Stimulated activated CD8-positive, alpha-beta memory T cell treated with anti-CD3 and anti-CD28 coated beads, Interleukin-4, amount 100 ng/mL, for 48 hours (primary cell): ENCODE measurements around the gene LEP.
"Not testable (repeated sequence)": the region's sequence is repeated elsewhere in the genome, so short reads cannot be mapped to it uniquely, and the experiment has no call there.

Source experiments
- DNase-seq: peaks from one replicate; pipeline ENCODE4 v3.0.0-alpha.2; 2020

LEP gene

GRCh38 chr7:128275681-128276080, 34.6 kb downstream of the LEP start:
- DNase-seq, result no peak

GRCh38 chr7:128278366-128278765, 37.3 kb downstream of the LEP start:
- no peak for DNase-seq

- no peak for DNase-seq
Measured at GRCh38 chr7:128279124-128279713, 38.1 kb downstream of the LEP start.

DNA sequence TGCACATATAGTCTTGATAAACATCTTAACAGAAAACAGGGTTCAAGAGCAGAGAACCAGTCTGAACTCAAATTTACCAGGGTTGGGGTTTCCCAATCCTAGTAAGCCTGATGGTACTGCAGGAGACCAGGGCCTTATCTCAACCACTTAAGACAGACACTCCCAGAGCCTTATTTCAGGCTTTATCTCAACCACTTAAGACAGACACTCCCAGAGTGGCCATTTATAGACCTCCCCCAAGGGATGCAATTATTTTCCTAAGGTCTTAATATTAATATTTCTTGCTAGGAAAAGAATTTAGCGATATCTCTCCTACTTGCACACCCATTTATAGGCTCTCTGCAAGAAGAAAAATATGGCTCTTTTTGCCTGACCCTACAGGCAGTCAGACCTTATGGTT, 39.4 kb downstream of the LEP start:
- DNase-seq, result not testable (repeated sequence)

DNA sequence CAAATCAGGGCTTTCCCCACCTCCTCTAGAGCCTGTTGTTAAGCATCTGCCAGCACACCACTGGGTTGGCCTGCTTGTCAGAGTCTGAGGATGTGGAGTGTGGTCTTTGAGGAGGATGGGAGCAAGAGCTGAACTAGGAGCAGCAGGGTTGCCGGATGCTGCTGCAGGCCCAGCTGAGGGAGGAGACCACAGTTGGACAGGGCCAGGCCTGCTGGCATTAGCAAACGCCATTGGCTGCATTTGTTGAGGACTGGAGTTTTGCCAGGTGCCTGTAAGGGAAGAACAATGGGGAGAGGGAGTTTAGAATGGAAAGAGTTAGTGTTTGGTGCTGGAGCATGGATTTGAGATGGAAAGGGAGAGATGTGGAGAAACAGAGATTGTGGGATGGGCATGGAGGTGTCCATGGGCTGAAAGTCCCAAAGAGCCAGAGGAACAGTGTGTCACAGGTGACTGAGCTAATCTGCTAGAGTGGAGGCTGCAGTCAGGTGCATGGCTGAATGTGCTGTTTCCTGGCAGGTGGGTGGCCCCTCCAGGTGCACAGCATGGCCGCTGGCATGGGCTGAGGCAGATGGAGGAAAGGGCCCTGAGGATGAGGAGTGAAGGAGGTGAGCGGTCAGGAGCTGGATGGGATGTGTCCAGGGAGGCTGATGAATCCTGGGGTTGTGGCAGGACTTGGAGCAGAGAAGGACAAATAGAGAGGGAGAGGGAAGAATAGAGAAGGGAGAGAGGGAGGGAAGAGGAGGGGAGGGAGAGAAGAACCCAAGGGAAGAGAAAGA, 40.7 kb downstream of the LEP start:
- no peak for DNase-seq

GRCh38 chr7:128284102-128284501, 43.0 kb downstream of the LEP start:
- DNase-seq, result no peak

DNA sequence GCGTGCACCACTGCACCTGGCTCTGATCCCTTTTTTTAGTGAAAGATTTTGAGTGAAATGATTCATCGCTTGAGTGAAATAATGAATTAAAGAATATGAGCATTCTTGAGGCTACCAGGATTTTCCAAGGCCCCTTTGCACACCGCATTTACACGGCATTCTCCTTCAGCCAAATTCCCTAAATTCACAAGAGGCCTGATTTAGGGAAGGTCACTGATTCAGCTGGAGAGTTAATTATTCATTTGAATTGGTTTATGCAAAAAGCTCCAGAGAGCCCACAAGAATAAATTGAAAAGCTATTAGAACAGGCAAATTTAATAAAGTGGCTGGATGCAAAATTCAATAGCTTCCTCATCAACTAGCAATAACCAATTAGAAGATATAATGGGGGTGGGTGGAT, 46.5 kb downstream of the LEP start:
- DNase-seq, result no peak

DNA sequence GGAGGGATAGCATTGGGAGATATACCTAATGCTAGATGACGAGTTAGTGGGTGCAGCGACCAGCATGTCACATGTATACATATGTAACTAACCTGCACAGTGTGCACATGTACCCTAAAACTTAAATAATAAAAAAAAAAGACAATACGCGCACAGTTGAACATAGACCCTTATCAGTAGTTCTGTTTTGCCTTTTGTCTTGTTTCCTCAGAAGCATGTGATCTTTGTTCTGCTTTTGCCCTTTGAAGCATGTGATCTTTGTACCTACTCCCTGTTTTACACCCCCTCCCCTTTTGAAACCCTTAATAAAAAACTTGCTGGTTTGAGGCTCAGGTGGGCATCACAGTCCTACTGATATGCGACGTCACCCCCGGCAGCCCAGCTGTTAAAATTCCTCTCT, 56.9 kb downstream of the LEP start:
- DNase-seq, result not testable (repeated sequence)

DNA sequence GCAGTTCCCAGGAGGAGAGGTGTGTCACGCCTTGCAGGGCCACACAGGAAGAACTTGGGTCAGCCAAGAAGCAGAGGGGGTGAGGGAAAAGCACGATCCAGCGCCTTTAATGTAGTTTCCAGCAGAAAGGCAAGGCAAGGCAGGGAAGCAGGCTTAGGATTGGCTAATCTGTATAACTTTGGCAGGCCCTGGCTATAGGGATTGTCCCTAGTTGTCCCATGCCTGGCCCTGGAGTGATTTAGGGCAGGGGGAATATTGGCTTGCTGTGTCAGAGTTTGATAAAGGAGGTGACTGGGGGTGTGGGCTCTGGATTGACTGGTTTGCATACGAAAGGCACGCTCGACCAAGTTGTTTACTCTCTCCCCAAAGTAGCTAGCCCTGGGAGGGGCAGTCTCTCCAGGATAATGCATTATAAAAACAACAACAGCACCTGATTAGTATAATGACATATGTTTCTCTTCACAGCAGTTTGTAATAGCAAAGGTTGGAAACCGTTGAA, 58.1 kb downstream of the LEP start:
- DNase-seq, result no peak

GRCh38 chr7:128302139-128302538, 61.1 kb downstream of the LEP start:
- no peak for DNase-seq

DNA sequence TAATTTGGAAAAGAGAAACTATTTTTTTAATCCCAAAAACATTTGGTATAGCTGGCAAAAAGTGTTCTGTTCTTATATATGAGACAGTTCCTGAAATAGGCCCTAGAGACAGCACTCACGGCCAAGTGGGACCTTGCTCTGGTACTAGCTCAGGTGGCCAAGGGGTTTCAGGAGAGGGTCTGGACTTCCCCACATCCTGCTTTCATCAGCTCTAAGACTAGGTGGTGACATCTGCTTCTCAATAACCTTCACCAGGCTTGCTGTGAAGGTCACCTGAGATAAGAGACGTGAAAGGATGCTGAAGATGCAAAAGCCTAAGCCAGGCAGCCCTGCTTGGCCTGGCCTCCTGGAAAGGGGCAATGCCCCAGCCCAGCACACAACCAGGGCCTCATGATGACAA, 62.1 kb downstream of the LEP start:
- DNase-seq, result no peak

- DNase-seq, result no peak
Measured at GRCh38 chr7:128303643-128304042, 62.6 kb downstream of the LEP start.

- DNase-seq, result no peak
Measured at GRCh38 chr7:128304212-128304611, 63.1 kb downstream of the LEP start.

DNA sequence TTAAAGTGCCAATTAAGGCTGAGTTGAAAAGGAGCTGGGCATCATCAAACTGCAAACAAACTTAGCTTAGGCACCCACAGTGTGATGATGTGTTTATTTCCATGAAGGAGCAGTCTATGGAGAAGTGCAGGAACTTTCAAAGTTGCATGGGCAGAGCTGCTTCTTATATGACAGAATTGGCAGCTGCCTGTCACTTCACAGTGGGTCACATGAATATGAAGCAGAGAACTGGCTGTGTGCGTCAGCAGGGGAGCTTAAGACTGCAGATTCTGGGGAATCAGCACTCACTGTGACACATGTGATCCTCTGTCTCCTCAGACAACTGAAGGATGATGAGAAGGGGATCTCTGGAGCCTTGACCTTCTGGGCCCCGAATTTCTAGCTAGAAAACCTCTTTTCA, 66.0 kb downstream of the LEP start:
- DNase-seq, result no peak
